Superior temporal gyrus (tissue), 1 donor: ENCODE data around the gene RPL41.

Source experiments
- DNase-seq: peaks from one replicate; pipeline ENCODE4 v3.0.0-alpha.2; 2016; ENCODE audit errors: extremely low spot score

Gene RPL41

GRCh38 chr12:56127888-56128669, 11.6 kb downstream of the RPL41 start, which contains the start of gene ESYT1:
TSS of gene ESYT1 (plus strand) at chr12:56128267. CDS start at chr12:56128320, 53 bp downstream.
- peak; percentile 98 for DNase-seq

- DNase-seq = peak; percentile 20
Measured at GRCh38 chr12:56128670-56129205, 12.3 kb downstream of the RPL41 start.

- no peak for DNase-seq
Measured at GRCh38 chr12:56129206-56129941, 12.9 kb downstream of the RPL41 start.

GRCh38 chr12:56129942-56130495, 13.6 kb downstream of the RPL41 start:
- DNase-seq = no peak

GRCh38 chr12:56130876-56131275, 14.4 kb downstream of the RPL41 start:
- DNase-seq = no peak

- no peak for DNase-seq
Measured at GRCh38 chr12:56134897-56135296, 18.5 kb downstream of the RPL41 start.

- no peak for DNase-seq
Measured at GRCh38 chr12:56137853-56138571, 21.6 kb downstream of the RPL41 start.

- DNase-seq = no peak
Measured at GRCh38 chr12:56141946-56142784, 25.7 kb downstream of the RPL41 start.

GRCh38 chr12:56143217-56143616, 26.8 kb downstream of the RPL41 start:
- DNase-seq = no peak

GRCh38 chr12:56143870-56144269, 27.4 kb downstream of the RPL41 start:
- no peak for DNase-seq

GRCh38 chr12:56145217-56145616, 28.8 kb downstream of the RPL41 start:
- no peak for DNase-seq

- DNase-seq = no peak
Measured at GRCh38 chr12:56146492-56147460, 30.3 kb downstream of the RPL41 start.

GRCh38 chr12:56150563-56150962, 34.1 kb downstream of the RPL41 start:
- DNase-seq = peak; percentile 33

- no peak for DNase-seq
Measured at GRCh38 chr12:56151672-56152131, 35.3 kb downstream of the RPL41 start.

GRCh38 chr12:56152132-56152755, 35.8 kb downstream of the RPL41 start, which contains the start of gene MYL6B:
TSS of gene MYL6B (plus strand) at chr12:56152587. CDS start at chr12:56153919, 1,332 bp downstream.
- DNase-seq = peak; percentile 93

- no peak for DNase-seq
Measured at GRCh38 chr12:56152756-56153677, 36.6 kb downstream of the RPL41 start.

- no peak for DNase-seq
Measured at GRCh38 chr12:56153678-56154065, 37.2 kb downstream of the RPL41 start.

GRCh38 chr12:56154246-56154771, 37.9 kb downstream of the RPL41 start:
- DNase-seq = no peak
